ES-I3 (cell line): ENCODE measurements around the gene SEMA5B.

Experiments
- H3K36me3 ChIP-seq: 2 replicates; pipeline ENCODE4 v1.6.1; 2013; ENCODE audit warnings: mild to moderate bottlenecking, low read length, control low read depth, moderate library complexity; ENCODE audit not compliant: insufficient read depth
- H3K4me1 ChIP-seq: 2 replicates; pipeline ENCODE4 v1.6.1; 2013; ENCODE audit warnings: mild to moderate bottlenecking, control low read depth, low read length; ENCODE audit not compliant: insufficient read depth
- H3K9ac ChIP-seq: 2 replicates; pipeline ENCODE4 v1.6.1; 2013; ENCODE audit warnings: low read depth, mild to moderate bottlenecking, low read length, moderate library complexity
- H3K9me3 ChIP-seq: 2 replicates; pipeline ENCODE4 v1.6.1; 2013; ENCODE audit warnings: mild to moderate bottlenecking, low read length, moderate library complexity; ENCODE audit not compliant: control insufficient read depth, insufficient read depth

Gene SEMA5B

GRCh38 chr3:122911901-122912300 lies 115.7 kb downstream of the SEMA5B start:
- H3K9me3 ChIP-seq: no peaks in the 10 kb centered on the region
- no peaks in the 10 kb centered on the region for H3K4me1 ChIP-seq
- H3K9ac ChIP-seq: no peak overlapping the region
- no peaks in the 10 kb centered on the region for H3K36me3 ChIP-seq

DNA sequence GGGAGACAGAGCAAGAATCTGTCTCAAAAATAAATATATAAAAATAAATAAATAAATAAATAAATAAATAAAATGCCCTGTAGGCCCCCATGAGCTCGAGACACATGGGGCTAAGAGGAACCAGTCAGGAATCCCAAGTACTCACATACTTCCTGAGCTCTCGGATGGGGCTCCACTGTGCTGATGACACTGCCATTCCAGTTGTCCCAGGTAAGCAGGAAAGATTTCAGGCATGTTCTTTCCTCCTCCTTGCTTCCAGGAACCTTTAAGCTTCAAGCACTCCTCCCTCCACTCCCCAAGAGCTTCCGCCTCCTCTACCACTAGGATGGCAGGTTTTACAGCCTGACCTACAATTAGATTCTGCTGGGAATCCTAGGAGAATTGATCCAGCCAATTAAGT lies 119.3 kb downstream of the SEMA5B start:
- Histone ChIP-seq H3K9ac (no peak overlapping the region), H3K4me1 (no peaks in the 10 kb centered on the region), H3K9me3 (no peaks in the 10 kb centered on the region), H3K36me3 (no peaks in the 10 kb centered on the region)

- H3K4me1 ChIP-seq: 0 out of 2 replicates have a peak, but pooled peaks cover 2% of the 10 kb centered on the region
- H3K9ac ChIP-seq: no peak overlapping the region
- no peaks in the 10 kb centered on the region for H3K36me3 ChIP-seq
- H3K9me3 ChIP-seq: no peaks in the 10 kb centered on the region
Observed at GRCh38 chr3:122907471-122907870, 120.1 kb downstream of the SEMA5B start.

DNA sequence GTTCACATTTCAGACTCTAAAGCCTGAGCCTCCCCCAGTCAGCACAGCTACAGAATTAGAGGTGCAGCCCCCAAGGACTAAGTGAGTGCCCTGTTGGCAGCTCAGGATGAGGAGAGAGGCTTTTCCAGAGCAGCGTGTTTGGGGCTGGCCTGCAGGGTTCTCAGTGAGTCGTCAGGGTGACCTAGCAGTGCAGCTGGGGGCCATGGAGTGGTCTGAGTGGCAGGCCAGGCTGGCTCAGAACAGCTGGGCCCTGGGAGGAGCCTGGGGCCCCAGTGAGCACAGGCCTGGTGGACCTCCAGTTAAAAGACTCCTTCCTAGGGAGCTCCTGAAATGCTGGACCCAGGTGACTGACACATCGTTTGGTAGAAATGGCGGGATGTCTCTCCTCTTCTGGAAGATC lies 124.4 kb downstream of the SEMA5B start:
- no peaks in the 10 kb centered on the region for H3K9me3 ChIP-seq
- H3K4me1 ChIP-seq: 0 out of 2 replicates have a peak, but pooled peaks cover 3% of the 10 kb centered on the region
- H3K9ac ChIP-seq: no peak overlapping the region
- H3K36me3 ChIP-seq: no peaks in the 10 kb centered on the region

- no peak overlapping the region for H3K9ac ChIP-seq
- H3K9me3 ChIP-seq: no peaks in the 10 kb centered on the region
- 0 out of 2 replicates have a peak, but pooled peaks cover 3% of the 10 kb centered on the region for H3K4me1 ChIP-seq
- no peaks in the 10 kb centered on the region for H3K36me3 ChIP-seq
Observed at GRCh38 chr3:122902326-122902725, 125.2 kb downstream of the SEMA5B start.

- H3K9me3 ChIP-seq: no peaks in the 10 kb centered on the region
Observed at GRCh38 chr3:122898298-122898697, 129.3 kb downstream of the SEMA5B start.

GRCh38 chr3:122893754-122894668 lies 133.6 kb downstream of the SEMA5B start:
- no peaks in the 10 kb centered on the region for H3K36me3 ChIP-seq
- no peaks in the 10 kb centered on the region for H3K9me3 ChIP-seq
- peak overlapping the region; percentile 31; the same call in 1 of the 2 replicates for H3K9ac ChIP-seq
- peaks cover 34% of the 10 kb centered on the region for H3K4me1 ChIP-seq

More at GRCh38 chr3:122898298-122898697, 129.3 kb downstream of the SEMA5B start:
- no peak overlapping the region for H3K9ac ChIP-seq
- no peaks in the 10 kb centered on the region for H3K36me3 ChIP-seq
- H3K4me1 ChIP-seq: peaks cover 9% of the 10 kb centered on the region

GRCh38 chr3:122893282-122893681 lies 134.3 kb downstream of the SEMA5B start:
- Histone ChIP-seq H3K4me1 (peaks cover 34% of the 10 kb centered on the region), H3K36me3 (no peaks in the 10 kb centered on the region), H3K9me3 (no peaks in the 10 kb centered on the region), H3K9ac (no peak overlapping the region)

DNA sequence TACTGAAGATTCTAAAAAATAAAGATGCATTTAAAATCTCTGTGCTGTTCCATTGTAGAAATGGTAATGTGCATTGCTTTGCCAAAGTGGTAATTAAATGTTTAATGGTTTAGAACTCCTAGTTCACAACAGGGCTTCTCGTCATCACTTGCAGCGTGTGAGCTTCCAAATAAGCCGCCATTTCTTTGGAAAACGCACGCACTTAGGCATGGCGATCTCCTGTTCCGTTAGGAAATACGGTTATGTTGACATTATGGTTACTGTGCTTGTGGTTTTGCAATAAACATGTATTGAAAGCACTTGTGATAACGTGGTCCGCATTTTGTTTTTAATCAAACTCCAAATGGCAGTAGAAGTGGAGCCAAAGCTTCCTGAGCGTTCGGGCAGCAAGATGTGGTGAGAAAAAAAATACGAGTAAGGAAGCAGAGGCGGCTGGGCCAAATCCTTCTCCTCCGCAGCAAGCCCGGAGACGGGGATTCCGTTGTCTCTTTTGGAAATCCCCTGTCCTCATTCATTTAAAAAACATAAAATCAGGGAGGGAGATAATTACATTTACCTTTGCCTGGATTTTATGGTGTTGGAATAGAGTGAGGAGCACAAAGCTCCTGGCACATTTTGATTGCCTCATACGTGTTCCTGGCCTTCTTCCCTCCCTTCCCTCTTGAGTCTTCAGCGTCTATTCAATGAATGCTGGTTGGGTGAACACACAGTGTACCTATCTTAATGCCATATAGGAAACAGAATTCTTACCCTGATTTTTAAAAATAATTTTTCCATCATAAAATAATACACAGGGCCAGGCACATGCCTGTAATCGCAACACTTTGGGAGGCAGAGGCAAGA lies 135.2 kb downstream of the SEMA5B start:
- Histone ChIP-seq H3K4me1 (peaks cover 34% of the 10 kb centered on the region), H3K9ac (no peak overlapping the region), H3K9me3 (no peaks in the 10 kb centered on the region), H3K36me3 (no peaks in the 10 kb centered on the region)

GRCh38 chr3:122890720-122891220 lies 136.8 kb downstream of the SEMA5B start:
- H3K9me3 ChIP-seq: no peaks in the 10 kb centered on the region
- H3K36me3 ChIP-seq: no peaks in the 10 kb centered on the region
- H3K9ac ChIP-seq: no peak overlapping the region
- peaks cover 34% of the 10 kb centered on the region for H3K4me1 ChIP-seq

GRCh38 chr3:122890077-122890719 lies 137.4 kb downstream of the SEMA5B start:
- H3K9me3 ChIP-seq: no peaks in the 10 kb centered on the region
- H3K4me1 ChIP-seq: peaks cover 34% of the 10 kb centered on the region
- H3K9ac ChIP-seq: no peak overlapping the region
- no peaks in the 10 kb centered on the region for H3K36me3 ChIP-seq

GRCh38 chr3:122886946-122887345 lies 140.6 kb downstream of the SEMA5B start:
- Histone ChIP-seq H3K4me1 (peaks cover 20% of the 10 kb centered on the region), H3K9ac (no peak overlapping the region), H3K9me3 (no peaks in the 10 kb centered on the region), H3K36me3 (no peaks in the 10 kb centered on the region)

DNA sequence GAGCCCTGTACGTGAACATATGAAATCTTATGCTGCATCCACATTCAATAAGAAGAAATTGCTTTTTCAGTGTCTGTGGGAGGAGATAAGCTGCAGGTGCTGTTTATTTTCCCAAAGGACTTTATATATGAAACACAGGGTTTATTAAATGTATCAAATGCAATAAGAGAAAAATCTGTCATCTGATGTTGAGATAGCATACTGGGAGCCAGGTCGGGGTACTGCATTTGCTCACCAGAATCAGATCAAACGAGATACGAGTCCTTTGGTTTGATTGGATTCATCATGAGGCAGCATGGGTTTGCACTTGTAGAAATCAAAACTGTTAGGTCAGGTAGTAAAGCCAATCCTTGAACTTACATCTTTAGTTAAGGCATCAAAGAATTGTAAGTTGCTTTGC lies 141.3 kb downstream of the SEMA5B start:
- Histone ChIP-seq H3K4me1 (peaks cover 19% of the 10 kb centered on the region), H3K9ac (no peak overlapping the region), H3K36me3 (no peaks in the 10 kb centered on the region), H3K9me3 (no peaks in the 10 kb centered on the region)

DNA sequence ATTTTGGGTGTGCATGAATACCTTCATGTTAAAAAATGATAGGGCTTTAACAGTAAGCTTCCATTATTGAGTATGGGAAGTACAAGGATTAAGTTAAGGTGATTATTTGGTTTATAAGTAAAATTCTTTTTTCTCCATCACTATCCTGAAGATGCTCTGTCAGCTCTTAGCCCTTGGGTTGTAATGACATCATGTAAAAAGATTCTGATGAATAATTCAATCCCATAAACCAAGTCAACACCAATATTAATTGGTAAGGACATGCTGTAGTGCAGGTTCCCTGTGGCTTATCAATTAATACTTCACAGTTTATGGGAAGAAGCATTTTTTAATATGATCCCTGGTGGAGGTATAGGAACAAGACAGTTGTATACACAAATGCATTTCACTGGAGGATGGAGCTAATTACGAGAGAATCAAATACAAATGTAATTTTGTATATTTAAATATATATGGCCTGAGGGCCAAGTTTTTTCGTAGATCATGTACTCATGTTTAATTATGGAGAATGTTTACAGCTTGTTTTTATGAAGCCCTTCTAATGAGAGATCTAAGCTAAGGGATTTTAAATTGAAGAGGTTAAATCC lies 145.1 kb downstream of the SEMA5B start:
- H3K4me1 ChIP-seq: 0 out of 2 replicates have a peak, but pooled peaks cover 5% of the 10 kb centered on the region
- H3K9ac ChIP-seq: no peak overlapping the region
- no peaks in the 10 kb centered on the region for H3K36me3 ChIP-seq
- no peaks in the 10 kb centered on the region for H3K9me3 ChIP-seq
